Neural progenitor cell (in vitro differentiated cells): ENCODE measurements around the gene CD14. TPM values are rescaled to one million over a fixed set of nuclear protein-coding genes. Genes with fewer than 3 reads are reported as not detected.

Experiments
- DNase-seq: peaks from one replicate; pipeline ENCODE4 v3.0.0-alpha.2; 2016; ENCODE audit warnings: low spot score
- H2AFZ ChIP-seq: fragments of 200-600 bp; sonication (generic); replicated peaks from 2 replicates; pipeline ENCODE4 v1.6.1; 2016; ENCODE audit warnings: antibody characterized with exemption
- H3F3A ChIP-seq: fragments of 200-600 bp; sonication (generic); 2 replicates; pipeline ENCODE4 v1.6.1; 2016; ENCODE audit warnings: antibody characterized with exemption, low read depth
- H3K27ac ChIP-seq: fragments of 200-600 bp; sonication (generic); 2 replicates; pipeline ENCODE4 v1.5.1; 2016; ENCODE audit warnings: mild to moderate bottlenecking
- H3K27me3 ChIP-seq: fragments of 200-600 bp; sonication (generic); 2 replicates; pipeline ENCODE4 v1.6.1; 2016; ENCODE audit warnings: mild to moderate bottlenecking, moderate library complexity
- H3K36me3 ChIP-seq: fragments of 200-600 bp; sonication (generic); 2 replicates; pipeline ENCODE4 v1.5.1; 2016
- H3K4me1 ChIP-seq: fragments of 200-600 bp; sonication (generic); 2 replicates; pipeline ENCODE4 v1.6.1; 2016; ENCODE audit warnings: mixed run types
- H3K4me2 ChIP-seq: fragments of 200-600 bp; sonication (generic); 2 replicates; pipeline ENCODE4 v1.6.1; 2016
- H3K4me3 ChIP-seq: fragments of 200-600 bp; sonication (generic); 2 replicates; pipeline ENCODE4 v1.5.1; 2016
- H3K79me2 ChIP-seq: fragments of 200-600 bp; sonication (generic); 2 replicates; pipeline ENCODE4 v1.6.1; 2016; ENCODE audit warnings: low read depth
- H3K9ac ChIP-seq: fragments of 200-600 bp; sonication (generic); 2 replicates; pipeline ENCODE4 v1.6.1; 2016
- H3K9me3 ChIP-seq: fragments of 200-600 bp; sonication (generic); 2 replicates; pipeline ENCODE4 v1.5.1; 2016; ENCODE audit warnings: low read depth
- H4K20me1 ChIP-seq: fragments of 200-600 bp; sonication (generic); 2 replicates; pipeline ENCODE4 v1.6.1; 2016; ENCODE audit warnings: low read depth
- H3K27ac Mint-ChIP-seq: 3 replicates; pipeline ENCODE4 v1.8.0; 2021; ENCODE audit warnings: mixed read lengths
- H3K27me3 Mint-ChIP-seq: 2 replicates; pipeline ENCODE4 v1.8.0; 2022; ENCODE audit warnings: low read depth, mild to moderate bottlenecking, inconsistent platforms, moderate library complexity, mixed read lengths; ENCODE audit not compliant: insufficient read depth
- H3K36me3 Mint-ChIP-seq: 3 replicates; pipeline ENCODE4 v1.8.0; 2021; ENCODE audit warnings: mixed read lengths
- H3K4me1 Mint-ChIP-seq: 3 replicates; pipeline ENCODE4 v1.8.0; 2021; ENCODE audit warnings: mixed read lengths
- H3K4me3 Mint-ChIP-seq: 3 replicates; pipeline ENCODE4 v1.8.0; 2021; ENCODE audit warnings: mild to moderate bottlenecking, moderate library complexity, mixed read lengths
- H3K9me3 Mint-ChIP-seq: 3 replicates; pipeline ENCODE4 v1.8.0; 2020; ENCODE audit warnings: mixed read lengths
- CTCF ChIP-seq: fragments of 200-600 bp; sonication (generic); IDR thresholded peaks from 2 replicates; pipeline ENCODE4 v1.5.1; 2017; ENCODE audit warnings: antibody characterized with exemption, mild to moderate bottlenecking
- EZH2 ChIP-seq: fragments of 200-600 bp; sonication (generic); IDR thresholded peaks from 2 replicates; pipeline ENCODE4 v1.6.1; 2017; ENCODE audit warnings: antibody characterized with exemption, mild to moderate bottlenecking, moderate library complexity
- EZH2phosphoT487 ChIP-seq: fragments of 200-600 bp; sonication (generic); IDR thresholded peaks from 2 replicates; pipeline ENCODE4 v1.6.1; 2017; ENCODE audit warnings: antibody characterized with exemption
- total RNA-seq: library from RNA; depleted of rRNA; stranded (reverse); fragments of >200 nt; gene quantifications from 2 replicates; pipeline ENCODE4 v1.2.3, GENCODE V29; 2015; ENCODE audit warnings: low replicate concordance

The CD14 gene
- total RNA-seq, 1 donor from 2014 or later: not detected

GRCh38 chr5:140674629-140675028, 41.7 kb upstream of the CD14 start:
- no peaks in the 10 kb centered on the region for H3K36me3 ChIP-seq
- no peak overlapping the region for H3K27ac ChIP-seq
- H3K9me3 ChIP-seq: no peaks in the 10 kb centered on the region
- H3K4me1 Mint-ChIP-seq: no peaks in the 10 kb centered on the region
- no peaks in the 10 kb centered on the region for H3F3A ChIP-seq
- no peaks in the 10 kb centered on the region for H4K20me1 ChIP-seq
- no peak overlapping the region for H2AFZ ChIP-seq
- no peaks in the 10 kb centered on the region for H3K9me3 Mint-ChIP-seq
- H3K4me1 ChIP-seq: no peaks in the 10 kb centered on the region
- DNase-seq: no peak
- no peak overlapping the region for H3K4me3 ChIP-seq
- H3K4me3 Mint-ChIP-seq: no peak overlapping the region
- no peak overlapping the region for H3K4me2 ChIP-seq
- no peak overlapping the region for H3K27ac Mint-ChIP-seq
- no peaks in the 10 kb centered on the region for H3K79me2 ChIP-seq
- H3K36me3 Mint-ChIP-seq: peaks cover 18% of the 10 kb centered on the region
- no peak overlapping the region for H3K9ac ChIP-seq
- H3K27me3 ChIP-seq: no peaks in the 10 kb centered on the region
- no peak for TF ChIP-seq EZH2
- no peak for TF ChIP-seq CTCF
- no peak for TF ChIP-seq EZH2phosphoT487
- peaks cover 2% of the 10 kb centered on the region for H3K27me3 Mint-ChIP-seq

GRCh38 chr5:140674211-140674610, 41.2 kb upstream of the CD14 start:
- Histone ChIP-seq H2AFZ (no peak overlapping the region), H3K36me3 (no peaks in the 10 kb centered on the region), H3K79me2 (no peaks in the 10 kb centered on the region), H3K9me3 (no peaks in the 10 kb centered on the region), H3K4me3 (no peak overlapping the region), H3F3A (no peaks in the 10 kb centered on the region), H3K4me2 (no peak overlapping the region), H3K9ac (no peak overlapping the region), H3K27me3 (no peaks in the 10 kb centered on the region), H3K27ac (no peak overlapping the region), H3K4me1 (no peaks in the 10 kb centered on the region), H4K20me1 (no peaks in the 10 kb centered on the region)
- Mint-ChIP-seq H3K4me1 (no peaks in the 10 kb centered on the region), H3K36me3 (peaks cover 22% of the 10 kb centered on the region), H3K27ac (no peak overlapping the region), H3K4me3 (no peak overlapping the region), H3K27me3 (peaks cover 2% of the 10 kb centered on the region), H3K9me3 (no peaks in the 10 kb centered on the region)
- DNase-seq: no peak
- TF ChIP-seq CTCF (no peak), EZH2phosphoT487 (no peak), EZH2 (no peak)

- no peak within 1 kb of the TSS for H3K4me2 ChIP-seq
- no peak within 1 kb of the TSS for H3K27ac Mint-ChIP-seq
- no peaks in the 10 kb centered on the region for H3F3A ChIP-seq
- no peaks in the 10 kb centered on the region for H4K20me1 ChIP-seq
- H3K36me3 Mint-ChIP-seq: peaks cover 22% of the 10 kb centered on the region
- H3K79me2 ChIP-seq: no peaks in the 10 kb centered on the region
- no peak within 1 kb of the TSS for H3K4me3 Mint-ChIP-seq
- no peak within 1 kb of the TSS for H3K4me3 ChIP-seq
- no peaks in the 10 kb centered on the region for H3K36me3 ChIP-seq
- H3K27ac ChIP-seq: no peak within 1 kb of the TSS
- no peaks in the 10 kb centered on the region for H3K9me3 Mint-ChIP-seq
- no peak for TF ChIP-seq EZH2phosphoT487
- TF ChIP-seq CTCF: no peak
- TF ChIP-seq EZH2: no peak
- H3K27me3 Mint-ChIP-seq: peaks cover 2% of the 10 kb centered on the region
- H3K9me3 ChIP-seq: no peaks in the 10 kb centered on the region
- DNase-seq: no peak
- no peak within 1 kb of the TSS for H2AFZ ChIP-seq
- no peaks in the 10 kb centered on the region for H3K27me3 ChIP-seq
- no peaks in the 10 kb centered on the region for H3K4me1 ChIP-seq
- no peak within 1 kb of the TSS for H3K9ac ChIP-seq
- no peaks in the 10 kb centered on the region for H3K4me1 Mint-ChIP-seq
Observed at GRCh38 chr5:140673187-140673976, 40.4 kb upstream of the CD14 start, which contains the start of gene DND1. Gene DND1 (minus strand): TSS chr5:140673576. CDS start chr5:140673542, 34 bp downstream.
